ENCODE data around the gene SUN1. TPM values are rescaled to one million over a fixed set of nuclear protein-coding genes. Genes with fewer than 3 reads are reported as not detected.

The SUN1 gene
- total and polyA plus RNA-seq, 2 experiments from 2014 or later = 63.3 to 145 TPM

- TF ChIP-seq ETS1 (IDR thresholded peaks at IDR 0.05) (peak; percentile 10), ZNF114 (CRISPR knock-in tag; IDR thresholded peaks at IDR 0.05) (no peak), ZNF462 (CRISPR knock-in tag; IDR thresholded peaks at IDR 0.05) (no peak), POLR2AphosphoS5 (IDR thresholded peaks at IDR 0.05; ENCODE audit: low read depth) (peak; percentile 78), EZH2 (IDR thresholded peaks at IDR 0.05; ENCODE audit: low read depth, unreplicated experiment) (no peak), JUNB (IDR thresholded peaks at IDR 0.05; ENCODE audit: unreplicated experiment) (no peak)
Observed at GRCh38 chr7:876077-876971, 44.0 kb downstream of the SUN1 start, which contains the start of gene GET4 (continued).

DNA sequence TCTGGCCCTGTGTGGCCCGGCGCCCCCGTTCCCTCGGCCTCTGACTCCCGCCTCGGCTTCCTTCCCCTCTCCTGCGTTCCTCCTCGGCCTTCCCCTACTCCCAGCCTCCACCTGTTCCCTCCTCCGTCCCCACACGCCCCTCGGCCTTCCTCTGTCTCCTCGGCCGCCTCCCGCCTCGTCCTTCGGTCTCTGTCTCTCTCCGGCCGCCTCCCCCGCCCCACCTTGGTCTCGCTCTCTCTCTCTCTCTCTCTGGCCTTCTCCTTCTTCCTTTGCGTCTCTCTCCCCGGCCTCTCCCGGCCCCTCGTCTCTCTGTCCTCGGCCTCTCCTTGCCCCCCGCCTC is 44.7 kb downstream of the SUN1 start:
- Histone ChIP-seq H3F3A (replicated peaks; ENCODE audit: low read depth) (peaks cover 29% of the 10 kb centered on the region), H2AFZ (no peak overlapping the region), H4K20me1 (replicated peaks; ENCODE audit: insufficient read depth) (peaks cover 30% of the 10 kb centered on the region), H3K79me2 (replicated peaks; ENCODE audit: insufficient read depth) (peaks cover 50% of the 10 kb centered on the region), H3K27me3 (ENCODE audit: insufficient read depth) (no peaks in the 10 kb centered on the region), H3K27ac (ENCODE audit: low read depth) (peak overlapping the region; percentile 86), H3K36me3 (ENCODE audit: insufficient read depth) (no peaks in the 10 kb centered on the region; the same call in none of the 2 replicates), H3K4me1 (ENCODE audit: insufficient read depth) (peaks cover 10% of the 10 kb centered on the region; the same call in 1 of the 2 replicates), H3K4me2 (peak overlapping the region; percentile 81), H3K4me3 (peak overlapping the region; percentile 79), H3K9me2 (ENCODE audit: insufficient read depth) (no peaks in the 10 kb centered on the region)
- TF ChIP-seq ZNF331 (CRISPR knock-in tag; IDR thresholded peaks at IDR 0.05; ENCODE audit: low read depth) = no peak
- TF ChIP-seq STAT1 (IDR thresholded peaks at IDR 0.05; ENCODE audit: unreplicated experiment) = no peak
- no peak for TF ChIP-seq EZH2 (IDR thresholded peaks at IDR 0.05; ENCODE audit: low read depth, unreplicated experiment)
- Mint-ChIP-seq H3K4me3 (peak overlapping the region; percentile 88), H3K4me1 (peaks cover 15% of the 10 kb centered on the region), H3K36me3 (ENCODE audit: low read depth) (peaks cover 48% of the 10 kb centered on the region), H3K9me3 (peaks cover 7% of the 10 kb centered on the region; the same call in 2 of the 3 replicates), H3K27ac (peak overlapping the region; percentile 92), H3K27me3 (ENCODE audit: insufficient read depth, low read depth, poor library complexity) (peaks cover 7% of the 10 kb centered on the region)
- peak; percentile 8 for ATAC-seq
- no peak for DNase-seq (ENCODE audit: low spot score)

Measured in GM23338 (cell line).